Limb (tissue), 2 donors: ENCODE measurements around the gene RIT1.

ENCODE experiments used
- DNase-seq, 2 donors: peaks; one replicate each; pipeline ENCODE4 v3.0.0-alpha.2; 2016; ENCODE audit errors: extremely low spot score in 2 of 2

RIT1 gene

DNA sequence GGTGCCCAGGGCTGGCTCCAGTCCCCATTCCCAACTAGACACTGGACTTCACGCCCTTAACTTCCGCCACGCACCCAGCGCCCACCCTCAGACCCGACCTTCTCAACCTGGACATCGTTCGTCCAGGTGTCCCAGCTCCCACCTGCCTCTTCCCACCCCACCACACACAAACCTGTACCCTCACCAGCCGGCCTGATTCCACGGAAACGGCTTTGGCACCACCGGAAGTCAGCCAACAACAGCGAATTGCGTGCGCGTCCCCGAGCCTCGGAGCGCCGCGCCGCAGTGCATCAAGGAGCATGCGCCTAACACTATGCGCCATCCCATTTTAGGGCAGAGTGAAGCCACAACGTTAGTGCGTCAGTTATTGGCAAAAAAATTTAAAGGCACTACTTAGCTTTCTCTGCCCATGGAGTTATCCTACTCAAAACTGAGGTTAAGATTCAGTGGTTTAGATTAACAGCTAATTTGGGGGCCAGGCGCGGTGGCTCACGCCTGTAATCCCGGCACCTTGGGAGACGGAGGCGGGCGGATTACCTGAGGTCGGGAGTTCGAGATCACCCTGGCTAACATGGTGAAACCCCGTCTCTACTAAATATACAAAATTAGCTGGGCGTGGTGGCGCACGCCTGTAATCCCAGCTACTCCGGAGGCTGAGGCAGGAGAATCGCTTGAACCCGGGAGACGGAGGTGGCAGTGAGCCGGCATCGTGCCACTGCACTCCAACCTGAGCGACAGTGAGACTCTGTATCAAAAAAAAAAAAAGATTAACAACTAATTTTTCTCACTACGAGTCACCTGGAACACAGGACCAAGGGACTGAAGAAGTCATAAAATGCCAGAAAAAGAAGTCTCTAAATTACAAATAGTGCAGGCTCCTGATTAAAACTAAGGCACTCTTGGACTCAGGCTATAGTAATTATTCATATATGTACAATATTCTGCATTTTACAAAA is 53.9 kb downstream of the RIT1 start, which contains the start of gene GON4L:
Gene GON4L, minus strand, starts transcription at position 240 of the 956 bp plus-strand sequence. CDS start 3,434 bp downstream, outside the sequence.
- DNase-seq: peak; percentile 91 to 96

- DNase-seq: no peak
These were observed 54.7 kb downstream of the RIT1 start for GRCh38 chr1:155856257-155856974.

- no peak for DNase-seq
These were observed 60.8 kb downstream of the RIT1 start for GRCh38 chr1:155850345-155850744.

DNA sequence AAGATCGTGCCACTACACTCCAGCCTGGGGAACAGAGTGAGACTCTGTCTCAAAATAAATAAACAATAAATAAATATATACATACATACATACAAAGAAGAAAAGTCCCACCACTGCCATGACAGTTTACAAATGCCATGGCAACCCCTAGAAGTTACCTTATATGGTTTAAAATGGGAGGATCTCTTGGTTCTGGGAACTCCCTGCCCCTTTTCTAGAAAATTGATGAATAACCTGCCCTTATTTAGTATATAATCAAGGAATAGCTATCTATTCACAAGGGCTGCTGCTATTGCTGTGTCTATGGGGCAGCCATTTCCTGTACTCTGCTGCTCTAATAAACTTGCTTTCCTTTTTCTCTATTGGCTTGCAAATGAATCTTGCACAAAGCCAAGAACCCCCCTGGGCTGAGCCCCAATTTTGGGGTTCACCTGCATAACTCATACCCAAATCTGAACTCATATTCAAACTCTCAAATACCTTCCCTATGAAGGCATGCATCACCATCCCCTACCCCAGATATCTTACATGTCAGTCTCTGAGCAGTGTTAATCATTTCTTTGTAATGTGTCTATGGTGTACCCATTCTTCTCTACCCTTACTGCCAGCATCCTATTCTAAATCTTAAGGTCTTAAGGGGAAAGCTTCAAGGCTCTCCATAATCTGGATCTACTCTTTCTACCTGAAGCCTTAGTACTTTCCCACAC is 63.2 kb downstream of the RIT1 start:
- no peak for DNase-seq
